NCI-H345 (cell line): Measurements from ENCODE around the gene MED20.
A peak's percentile ranks its signal among the peaks of the same experiment; 100 is the strongest.

Experiments
- DNase-seq: peaks from one replicate; lab custom pipeline; 2025; lab: John Stamatoyannopoulos, UW

The MED20 gene

GRCh38 chr6:41901882-41902519 is 18.9 kb downstream of the MED20 start:
- no peak for DNase-seq

- no peak for DNase-seq
Measured at GRCh38 chr6:41900861-41901260, 20.1 kb downstream of the MED20 start.

GRCh38 chr6:41896281-41896680 is 24.7 kb downstream of the MED20 start:
- no peak for DNase-seq

GRCh38 chr6:41895300-41896233 is 25.4 kb downstream of the MED20 start, which contains the start of gene USP49:
Gene USP49 (minus strand): TSS chr6:41895375. CDS start chr6:41806983, 88,392 bp downstream.
- DNase-seq, result peak; percentile 91

- DNase-seq, result peak; percentile 12
Measured at GRCh38 chr6:41894366-41895299, 26.3 kb downstream of the MED20 start.

- DNase-seq, result no peak
Measured at GRCh38 chr6:41892921-41893564, 27.9 kb downstream of the MED20 start.

- DNase-seq, result no peak
Measured at GRCh38 chr6:41887331-41887751, 33.6 kb downstream of the MED20 start.

- no peak for DNase-seq
Measured at GRCh38 chr6:41885930-41886329, 35.0 kb downstream of the MED20 start.

GRCh38 chr6:41884957-41885356 is 36.0 kb downstream of the MED20 start:
- no peak for DNase-seq

- DNase-seq, result no peak
Measured at GRCh38 chr6:41881506-41881905, 39.4 kb downstream of the MED20 start.

- DNase-seq, result no peak
Measured at GRCh38 chr6:41878961-41879405, 42.0 kb downstream of the MED20 start.

- no peak for DNase-seq
Measured at GRCh38 chr6:41878246-41878645, 42.7 kb downstream of the MED20 start.

- no peak for DNase-seq
Measured at GRCh38 chr6:41877051-41877680, 43.8 kb downstream of the MED20 start.

GRCh38 chr6:41874741-41875140 is 46.2 kb downstream of the MED20 start:
- DNase-seq, result no peak

- DNase-seq, result no peak
Measured at GRCh38 chr6:41872147-41872546, 48.8 kb downstream of the MED20 start.

GRCh38 chr6:41871691-41872090 is 49.2 kb downstream of the MED20 start:
- DNase-seq, result no peak

GRCh38 chr6:41859356-41859755 is 61.6 kb downstream of the MED20 start:
- no peak for DNase-seq

- DNase-seq, result no peak
Measured at GRCh38 chr6:41858703-41859102, 62.2 kb downstream of the MED20 start.
